Adipocyte (in vitro differentiated cells): ENCODE measurements around the gene DEDD2.

Source experiments
- DNase-seq: peaks from one replicate; pipeline ENCODE4 v3.0.0-alpha.2; 2015; ENCODE audit warnings: low read depth
- H3K27me3 ChIP-seq: replicated peaks from 2 replicates; pipeline ENCODE4 v1.7.0; 2013; ENCODE audit warnings: mild to moderate bottlenecking, low read length, moderate library complexity; ENCODE audit not compliant: control insufficient read depth, insufficient read depth
- H3K36me3 ChIP-seq: 2 replicates; pipeline ENCODE4 v1.7.0; 2013; ENCODE audit warnings: low read length, mild to moderate bottlenecking, moderate library complexity; ENCODE audit not compliant: control insufficient read depth, insufficient read depth, severe bottlenecking
- H3K4me1 ChIP-seq: 2 replicates; pipeline ENCODE4 v1.7.0; 2013; ENCODE audit warnings: mild to moderate bottlenecking, low read length, moderate library complexity; ENCODE audit not compliant: control insufficient read depth, insufficient read depth
- H3K4me3 ChIP-seq: 2 replicates; pipeline ENCODE4 v1.7.0; 2013; ENCODE audit warnings: mild to moderate bottlenecking, low read length, moderate library complexity
- H3K9ac ChIP-seq: 2 replicates; pipeline ENCODE4 v1.7.0; 2013; ENCODE audit warnings: mild to moderate bottlenecking, low read length, moderate library complexity
- H3K9me3 ChIP-seq: 2 replicates; pipeline ENCODE4 v1.7.0; 2013; ENCODE audit warnings: mild to moderate bottlenecking, low read length, moderate library complexity; ENCODE audit not compliant: control insufficient read depth

DEDD2 gene

DNA sequence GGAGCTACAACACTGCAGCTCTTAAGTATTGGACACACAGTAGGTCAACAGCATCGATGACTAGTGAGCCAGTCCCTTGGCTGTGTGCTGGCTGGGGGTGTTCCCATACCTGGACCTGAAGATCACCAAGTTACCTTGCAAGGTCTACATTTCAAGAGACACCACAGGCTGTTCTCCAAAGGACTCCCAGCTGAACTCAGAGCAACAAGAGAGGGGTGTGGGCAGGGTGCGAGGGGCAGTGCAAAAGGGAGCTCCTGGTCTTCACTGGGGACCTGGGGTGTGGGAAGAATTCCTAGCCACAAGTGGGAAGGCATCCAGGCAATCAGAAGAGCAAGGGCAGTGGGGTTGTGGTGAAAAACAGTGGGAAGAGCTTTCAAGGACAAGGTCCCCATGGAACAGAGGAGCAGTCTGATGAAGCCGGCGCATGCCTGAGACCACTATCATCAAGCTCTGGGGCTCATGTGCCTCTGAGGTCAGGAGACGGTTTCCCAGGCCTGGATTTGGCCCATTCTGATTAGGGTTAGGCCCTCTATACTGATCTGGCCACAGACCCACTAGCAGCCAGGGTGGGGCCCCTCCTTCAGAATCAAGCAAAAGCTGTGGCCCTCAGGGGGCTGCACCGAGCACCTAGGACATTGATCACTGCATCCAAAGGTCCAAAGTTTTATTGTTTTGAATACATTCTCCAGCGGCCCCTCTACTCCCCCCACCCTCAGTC is 29.6 kb upstream of the DEDD2 start:
- peaks cover 44% of the 10 kb centered on the region for H3K4me1 ChIP-seq
- no peak for DNase-seq
- H3K4me3 ChIP-seq, result no peak overlapping the region
- peaks cover 7% of the 10 kb centered on the region for H3K36me3 ChIP-seq
- no peaks in the 10 kb centered on the region for H3K27me3 ChIP-seq
- no peaks in the 10 kb centered on the region for H3K9me3 ChIP-seq
- H3K9ac ChIP-seq, result peak overlapping the region; percentile 45

DNA sequence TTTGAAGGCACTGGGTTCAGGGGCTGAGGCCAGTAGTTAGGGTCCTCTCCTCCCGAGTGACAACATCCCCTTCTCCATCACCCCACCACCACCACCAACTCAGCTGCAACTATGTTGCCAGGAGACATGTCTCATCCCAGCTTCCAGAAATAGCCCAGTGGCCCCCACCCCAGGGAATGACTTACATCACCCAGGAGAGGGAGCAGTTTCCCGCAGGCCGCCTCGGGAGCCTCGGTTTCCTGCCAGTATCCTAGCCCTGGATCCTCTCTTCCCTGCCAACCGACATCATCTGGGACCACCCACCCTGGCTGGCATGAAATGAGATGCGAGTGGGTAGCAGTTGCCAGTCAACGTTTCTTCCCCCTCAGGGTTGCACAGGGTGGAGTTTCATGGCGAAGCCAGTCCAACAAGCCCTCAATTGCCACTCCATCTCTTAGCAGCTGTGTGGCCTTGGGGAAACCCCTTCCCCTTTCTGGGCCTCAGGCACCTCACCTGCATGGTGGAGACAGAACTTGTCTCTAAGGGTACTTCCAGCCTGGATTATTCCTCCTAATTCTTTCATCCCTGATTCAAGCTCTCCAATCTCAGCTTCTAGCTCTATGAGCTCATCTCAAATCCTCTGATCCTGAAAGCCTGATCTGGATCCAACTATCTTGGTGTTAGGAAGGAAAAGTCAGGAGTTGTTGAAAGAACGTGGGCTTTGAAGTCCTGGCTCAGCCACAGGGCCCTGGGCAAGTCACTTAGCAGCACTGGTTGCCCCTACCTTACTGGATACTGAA is 28.9 kb upstream of the DEDD2 start:
- DNase-seq, result peak; percentile 91
- H3K4me3 ChIP-seq, result no peak overlapping the region
- peaks cover 40% of the 10 kb centered on the region for H3K4me1 ChIP-seq
- peak overlapping the region; percentile 45 for H3K9ac ChIP-seq
- no peaks in the 10 kb centered on the region for H3K9me3 ChIP-seq
- no peaks in the 10 kb centered on the region for H3K27me3 ChIP-seq
- peaks cover 7% of the 10 kb centered on the region for H3K36me3 ChIP-seq

DNA sequence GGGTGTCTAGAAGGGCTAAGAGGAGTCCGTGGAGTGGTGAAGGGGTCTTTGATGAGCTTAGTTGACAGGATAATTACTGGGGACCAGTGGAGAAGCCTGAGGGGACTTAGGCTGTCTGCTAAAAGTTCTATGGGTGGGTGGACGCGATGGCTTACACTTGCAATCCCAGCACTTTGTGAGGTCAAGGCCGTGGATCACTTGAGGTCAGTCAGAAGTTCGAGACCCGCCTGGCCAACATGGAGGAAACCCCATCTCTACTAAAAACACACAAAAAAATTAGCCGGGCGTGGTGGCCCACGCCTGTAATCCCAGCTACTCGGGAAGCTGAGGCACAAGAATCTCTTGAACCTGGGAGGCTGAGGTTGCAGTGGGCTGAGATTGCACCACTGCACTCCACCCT is 27.8 kb upstream of the DEDD2 start:
- no peak for DNase-seq
- Histone ChIP-seq H3K4me3 (peak overlapping the region; percentile 89), H3K4me1 (peaks cover 39% of the 10 kb centered on the region), H3K36me3 (peaks cover 7% of the 10 kb centered on the region), H3K27me3 (no peaks in the 10 kb centered on the region), H3K9ac (peak overlapping the region; percentile 93), H3K9me3 (no peaks in the 10 kb centered on the region)

DNA sequence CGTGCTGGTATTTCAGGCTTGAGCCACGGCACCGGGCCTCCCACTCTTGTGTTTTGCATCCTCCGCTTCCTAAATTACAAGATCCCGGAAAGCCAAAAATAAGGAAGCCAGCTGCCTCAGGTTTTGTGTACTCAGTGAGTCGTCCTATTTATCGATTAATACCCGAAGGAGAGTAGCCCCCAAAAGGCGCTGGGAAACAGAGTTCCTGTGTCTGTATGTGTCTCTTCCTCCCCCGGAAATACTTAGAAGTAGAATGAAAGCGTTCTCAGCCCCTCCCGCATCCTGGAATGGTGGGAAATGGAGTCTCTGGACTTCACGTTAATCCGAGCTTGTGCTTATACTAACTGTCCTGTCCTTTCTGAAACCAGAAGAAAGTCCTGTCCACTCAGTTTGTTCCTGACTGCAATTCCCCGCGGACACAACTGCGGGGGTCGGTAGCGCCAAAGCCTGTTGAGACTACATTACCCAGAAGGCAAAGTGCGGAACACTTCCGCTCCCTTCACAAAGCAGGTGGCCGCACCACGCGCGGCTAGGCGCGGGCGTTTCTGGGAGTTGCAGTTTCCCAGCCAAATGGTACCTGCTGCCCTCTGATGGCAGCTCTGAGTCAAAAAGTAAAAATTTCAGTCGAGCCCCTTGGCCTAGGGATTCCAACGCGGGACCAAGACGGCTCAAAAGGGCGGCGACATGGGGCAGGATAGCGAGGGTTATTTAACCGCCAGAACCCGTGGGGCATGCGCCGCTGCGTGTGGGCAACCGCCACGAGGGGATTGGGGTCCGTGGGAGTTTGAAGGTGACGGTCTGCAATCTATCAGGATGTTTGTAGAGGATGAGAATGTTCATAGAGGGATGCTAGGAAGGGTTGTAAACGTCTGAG is 27.1 kb upstream of the DEDD2 start:
- no peaks in the 10 kb centered on the region for H3K27me3 ChIP-seq
- H3K4me3 ChIP-seq, result peak overlapping the region; percentile 89
- no peaks in the 10 kb centered on the region for H3K9me3 ChIP-seq
- DNase-seq, result peak; percentile 97
- H3K9ac ChIP-seq, result peak overlapping the region; percentile 93
- peaks cover 7% of the 10 kb centered on the region for H3K36me3 ChIP-seq
- H3K4me1 ChIP-seq, result peaks cover 33% of the 10 kb centered on the region

DNA sequence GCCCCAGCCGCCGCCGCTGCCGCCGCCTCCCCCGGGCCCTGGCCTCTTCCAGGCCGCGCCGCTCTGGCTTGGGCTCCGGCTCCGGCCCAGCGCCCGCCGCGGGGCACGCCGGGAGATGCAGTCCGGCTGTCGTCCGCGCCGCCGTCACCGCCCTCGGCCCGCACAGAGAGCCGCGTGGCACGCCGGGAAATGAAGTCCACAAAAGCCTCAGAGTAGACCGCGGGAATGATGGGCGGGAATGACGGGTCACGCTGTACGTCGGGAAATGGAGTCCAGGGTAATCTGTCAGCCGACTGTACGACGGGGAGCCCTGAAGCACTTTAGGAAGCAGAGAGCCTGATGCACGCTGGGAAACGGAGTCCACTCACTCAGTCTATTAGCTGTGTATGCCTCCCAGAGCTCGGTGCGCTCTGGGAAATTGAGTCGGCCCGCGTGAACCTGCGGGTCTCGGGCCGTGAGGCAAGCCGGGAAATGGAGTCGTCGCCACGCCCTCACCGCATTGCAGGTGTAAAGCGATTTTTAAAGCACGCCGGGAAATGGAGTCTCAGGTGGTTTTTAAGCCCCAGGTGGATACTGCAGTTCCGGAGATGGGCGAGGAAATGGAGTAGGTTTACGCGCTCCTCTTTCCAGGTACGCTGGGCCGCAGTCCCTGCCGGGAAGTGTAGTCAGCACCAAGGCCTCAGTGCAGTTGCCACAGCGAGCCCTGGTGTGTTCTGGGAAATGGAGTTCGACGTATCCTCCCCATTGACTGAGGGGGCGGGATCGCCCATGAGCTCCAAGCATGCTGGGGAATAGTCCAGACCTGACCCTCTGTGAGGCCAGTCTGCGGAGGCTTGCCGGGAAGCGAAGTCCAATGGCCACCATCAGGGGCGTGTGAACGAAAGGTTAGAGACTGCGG is 25.3 kb upstream of the DEDD2 start, which contains the start of gene GSK3A:
Gene GSK3A, minus strand, starts transcription at position 91 of the 898 bp plus-strand sequence. CDS start 137 bp downstream, outside the sequence.
- H3K9ac ChIP-seq, result peak within 1 kb of the TSS; percentile 93
- peak within 1 kb of the TSS; percentile 89 for H3K4me3 ChIP-seq
- no peaks in the 10 kb centered on the region for H3K27me3 ChIP-seq
- peaks cover 5% of the 10 kb centered on the region for H3K36me3 ChIP-seq
- H3K4me1 ChIP-seq, result peaks cover 33% of the 10 kb centered on the region
- peak; percentile 99 for DNase-seq
- H3K9me3 ChIP-seq, result no peaks in the 10 kb centered on the region

DNA sequence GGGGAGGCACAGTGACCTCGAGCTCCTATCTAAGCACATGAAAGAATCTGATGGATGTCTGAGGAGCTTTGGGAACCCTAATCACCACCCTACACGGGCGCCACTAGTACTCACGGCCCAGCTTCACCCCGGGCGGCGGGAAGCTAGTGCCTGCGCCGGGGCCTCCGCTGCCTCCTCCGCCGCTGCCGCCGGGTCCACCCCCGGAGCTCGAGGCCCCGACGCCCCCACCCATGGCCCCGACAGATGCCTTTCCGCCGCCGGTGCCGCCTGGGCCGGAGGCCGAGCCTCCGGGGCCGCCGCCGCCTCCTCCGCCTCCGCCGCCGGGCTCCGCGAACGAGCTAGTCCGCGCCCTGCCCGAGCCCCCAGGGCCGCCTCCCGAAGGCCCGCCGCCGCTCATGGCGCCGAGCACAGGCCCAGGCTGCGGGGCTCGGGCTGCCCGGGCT is 24.6 kb upstream of the DEDD2 start:
- Histone ChIP-seq H3K4me3 (peak overlapping the region; percentile 89), H3K9me3 (no peaks in the 10 kb centered on the region), H3K9ac (peak overlapping the region; percentile 92), H3K36me3 (peaks cover 5% of the 10 kb centered on the region), H3K4me1 (peaks cover 30% of the 10 kb centered on the region), H3K27me3 (no peaks in the 10 kb centered on the region)
- DNase-seq, result peak; percentile 63

DNA sequence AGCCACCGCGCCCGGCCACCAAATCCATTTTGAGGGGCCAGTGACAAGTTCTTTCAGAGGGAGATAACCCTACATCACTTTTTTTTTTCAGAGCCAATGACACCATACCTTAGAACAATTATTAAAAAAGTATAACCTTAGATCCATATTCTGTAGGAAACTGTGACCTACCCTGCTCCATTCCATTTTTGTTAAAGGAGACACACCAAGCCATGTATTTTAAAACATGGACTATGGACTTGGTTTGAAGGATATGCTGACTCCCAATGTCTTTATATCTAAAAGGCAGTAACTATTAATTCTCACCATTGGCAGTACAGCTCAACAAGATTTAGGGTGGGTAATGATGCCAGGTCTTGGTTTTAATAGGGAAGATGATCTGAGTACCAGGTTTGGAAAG is 23.8 kb upstream of the DEDD2 start:
- Histone ChIP-seq H3K4me1 (peaks cover 22% of the 10 kb centered on the region), H3K4me3 (peak overlapping the region; percentile 89), H3K27me3 (no peaks in the 10 kb centered on the region), H3K36me3 (peaks cover 10% of the 10 kb centered on the region), H3K9me3 (no peaks in the 10 kb centered on the region), H3K9ac (peak overlapping the region; percentile 92)
- no peak for DNase-seq

DNA sequence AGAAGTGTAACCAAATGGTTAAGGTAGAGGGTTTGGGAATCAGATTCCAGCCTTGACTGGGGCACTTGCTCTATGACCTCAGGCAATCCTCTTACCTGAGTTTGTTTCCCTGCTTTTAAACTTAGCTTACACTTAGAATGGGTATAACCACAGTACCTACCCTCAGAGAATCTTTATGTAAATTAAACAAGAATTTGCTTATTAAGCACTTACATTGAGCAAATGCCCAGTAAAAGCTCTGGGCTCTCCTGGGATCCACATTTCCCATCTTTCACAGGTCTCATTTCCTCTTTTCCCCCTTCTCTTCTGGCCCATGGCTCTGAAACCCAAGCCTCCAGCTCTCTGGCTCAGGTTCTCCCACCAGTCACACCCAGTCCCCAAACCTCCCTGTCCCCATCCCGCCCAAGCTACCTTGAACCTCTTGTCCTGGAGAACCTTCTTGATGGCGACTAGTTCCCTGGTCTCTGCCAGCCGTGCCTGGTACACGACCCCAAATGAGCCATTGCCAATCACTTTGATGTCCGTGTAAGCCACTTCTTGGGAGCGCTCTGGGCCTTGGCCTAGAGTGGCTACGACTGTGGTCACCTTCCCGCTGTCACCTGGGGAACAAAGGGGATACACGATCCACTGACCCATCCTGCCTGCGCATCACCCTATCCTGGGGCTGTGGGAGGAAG is 22.2 kb upstream of the DEDD2 start:
- Histone ChIP-seq H3K9me3 (no peaks in the 10 kb centered on the region), H3K9ac (no peak overlapping the region), H3K4me1 (peaks cover 12% of the 10 kb centered on the region), H3K27me3 (no peaks in the 10 kb centered on the region), H3K36me3 (peaks cover 25% of the 10 kb centered on the region), H3K4me3 (no peak overlapping the region)
- no peak for DNase-seq

DNA sequence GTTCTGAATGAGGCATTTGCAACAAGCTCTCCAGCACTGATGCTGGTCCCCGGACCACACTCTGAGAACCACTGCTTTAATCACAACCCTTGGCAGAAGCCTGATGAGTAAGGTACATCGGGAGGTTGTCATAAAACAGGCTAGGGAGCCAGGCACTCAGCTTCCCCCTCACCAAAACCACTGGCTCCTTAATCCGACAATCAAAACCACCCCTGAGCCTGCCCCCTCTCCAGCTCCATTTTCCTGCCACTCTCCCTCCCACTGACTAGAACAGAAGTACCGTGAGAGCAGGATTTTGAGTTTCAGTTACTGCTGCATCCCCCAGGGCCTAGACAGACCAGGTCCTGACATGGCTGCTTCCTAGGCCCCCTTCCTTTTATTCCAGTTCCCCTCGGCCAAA is 17.7 kb upstream of the DEDD2 start:
- Histone ChIP-seq H3K9me3 (no peaks in the 10 kb centered on the region), H3K27me3 (no peaks in the 10 kb centered on the region), H3K9ac (no peak overlapping the region), H3K4me3 (no peak overlapping the region), H3K36me3 (peaks cover 66% of the 10 kb centered on the region), H3K4me1 (no peaks in the 10 kb centered on the region)
- DNase-seq, result no peak

DNA sequence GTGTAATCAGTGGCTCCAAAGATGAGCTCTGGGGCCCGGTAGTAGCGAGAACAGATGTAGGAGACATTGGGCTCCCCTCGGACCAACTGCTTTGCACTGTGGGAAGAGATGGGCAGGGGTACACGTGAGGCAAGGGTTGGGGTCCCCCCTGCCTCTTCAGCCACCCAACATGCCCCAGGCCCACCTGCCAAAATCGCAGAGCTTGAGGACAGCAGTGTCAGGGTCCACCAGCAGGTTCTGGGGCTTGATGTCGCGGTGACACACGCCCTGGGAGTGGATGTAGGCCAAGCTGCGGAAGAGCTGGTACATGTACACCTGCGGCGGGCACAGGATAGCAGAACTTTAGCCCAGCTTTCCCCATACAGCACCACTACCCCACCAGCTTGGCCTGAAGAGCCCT is 16.9 kb upstream of the DEDD2 start:
- no peaks in the 10 kb centered on the region for H3K27me3 ChIP-seq
- DNase-seq, result no peak
- H3K36me3 ChIP-seq, result peaks cover 69% of the 10 kb centered on the region
- no peak overlapping the region for H3K9ac ChIP-seq
- no peak overlapping the region for H3K4me3 ChIP-seq
- peaks cover 6% of the 10 kb centered on the region for H3K4me1 ChIP-seq
- H3K9me3 ChIP-seq, result no peaks in the 10 kb centered on the region
